Hepatocyte (in vitro differentiated cells): ENCODE measurements around the gene TBL1X.

Experiments
- CTCF ChIP-seq: fragments of 200-600 bp; sonication (generic); IDR thresholded peaks from 2 replicates; pipeline ENCODE4 v1.5.1; 2016; ENCODE audit warnings: antibody characterized with exemption, mild to moderate bottlenecking; ENCODE audit not compliant: poor library complexity
- EZH2 ChIP-seq: fragments of 200-600 bp; sonication (generic); IDR thresholded peaks from 2 replicates; pipeline ENCODE4 v1.6.1; 2016; ENCODE audit warnings: antibody characterized with exemption, mild to moderate bottlenecking, borderline replicate concordance
- EZH2phosphoT487 ChIP-seq: fragments of 200-600 bp; sonication (generic); IDR thresholded peaks from one replicate; pipeline ENCODE4 v1.6.1; 2018; ENCODE audit warnings: antibody characterized with exemption, mild to moderate bottlenecking, low read depth, moderate library complexity; ENCODE audit not compliant: unreplicated experiment, severe bottlenecking

- TF ChIP-seq CTCF (no peak), EZH2phosphoT487 (no peak), EZH2 (no peak)
Measured at GRCh38 chrX:9642270-9642995, 177.6 kb downstream of the TBL1X start.
